ENCODE data around the gene TRIM38.
"Not testable (repeated sequence)": the region's sequence is repeated elsewhere in the genome, so short reads cannot be mapped to it uniquely, and the experiment has no call there.

Gene TRIM38

GRCh38 chr6:25962149-25963127 lies at the start of gene TRIM38:
TRIM38 (plus strand) TSS chr6:25962802; CDS start chr6:25966523, 3,721 bp downstream.
- peak; percentile 47 for DNase-seq (ENCODE audit: low read depth)

- DNase-seq (ENCODE audit: low read depth) = no peak
Measured at GRCh38 chr6:25913741-25914140, 48.9 kb upstream of the TRIM38 start.

- DNase-seq (ENCODE audit: low read depth) = no peak
Measured at GRCh38 chr6:25916330-25916729, 46.3 kb upstream of the TRIM38 start.

GRCh38 chr6:25916789-25917490 lies 45.7 kb upstream of the TRIM38 start:
- DNase-seq (ENCODE audit: low read depth) = no peak

GRCh38 chr6:25918083-25918683 lies 44.4 kb upstream of the TRIM38 start:
- no peak for DNase-seq (ENCODE audit: low read depth)

GRCh38 chr6:25919657-25920056 lies 42.9 kb upstream of the TRIM38 start:
- DNase-seq (ENCODE audit: low read depth) = no peak

GRCh38 chr6:25921525-25922203 lies 40.9 kb upstream of the TRIM38 start:
- no peak for DNase-seq (ENCODE audit: low read depth)

GRCh38 chr6:25922301-25922700 lies 40.3 kb upstream of the TRIM38 start:
- DNase-seq (ENCODE audit: low read depth) = no peak

GRCh38 chr6:25925876-25926275 lies 36.7 kb upstream of the TRIM38 start:
- no peak for DNase-seq (ENCODE audit: low read depth)

- DNase-seq (ENCODE audit: low read depth) = no peak
Measured at GRCh38 chr6:25927178-25927577, 35.4 kb upstream of the TRIM38 start.

- DNase-seq (ENCODE audit: low read depth) = no peak
Measured at GRCh38 chr6:25927756-25928216, 34.8 kb upstream of the TRIM38 start.

- no peak for DNase-seq (ENCODE audit: low read depth)
Measured at GRCh38 chr6:25928562-25929324, 33.9 kb upstream of the TRIM38 start.

GRCh38 chr6:25929785-25930184 lies 32.8 kb upstream of the TRIM38 start:
- DNase-seq (ENCODE audit: low read depth) = not testable (repeated sequence)

GRCh38 chr6:25930532-25931410 lies 31.8 kb upstream of the TRIM38 start, which contains the start of gene SLC17A2:
SLC17A2 (minus strand) TSS chr6:25930691; CDS start chr6:25925796, 4,895 bp downstream.
- DNase-seq (ENCODE audit: low read depth) = no peak

GRCh38 chr6:25931411-25931709 lies 31.2 kb upstream of the TRIM38 start:
- DNase-seq (ENCODE audit: low read depth) = no peak

GRCh38 chr6:25934156-25934555 lies 28.4 kb upstream of the TRIM38 start:
- DNase-seq (ENCODE audit: low read depth) = no peak

- DNase-seq (ENCODE audit: low read depth) = no peak
Measured at GRCh38 chr6:25934735-25935313, 27.8 kb upstream of the TRIM38 start.

GRCh38 chr6:25935953-25936352 lies 26.6 kb upstream of the TRIM38 start:
- DNase-seq (ENCODE audit: low read depth) = no peak

- DNase-seq (ENCODE audit: low read depth) = no peak
Measured at GRCh38 chr6:25939593-25939992, 23.0 kb upstream of the TRIM38 start.
